Heart left ventricle (tissue), 13 donors: ENCODE measurements around the gene KRTAP5-3.

Experiments used
- POLR2A ChIP-seq, 2 donors: fragments of 450-650 bp; IDR thresholded peaks; one replicate each; pipeline ENCODE4 v1.6.1; 2017; ENCODE audit warnings: antibody characterized with exemption in 2 of 2, mild to moderate bottlenecking in 2 of 2, moderate library complexity in 2 of 2
- TF ChIP-seq, protein P1 (sequence below), 12 donors: fragments of 200-600 bp; sonication (generic) in 4 of 12; IDR thresholded peaks; one replicate each; pipeline versions ENCODE4 v1.5.0 to v1.8.0; 2018 to 2022; ENCODE audit warnings: antibody characterized with exemption in 12 of 12, mild to moderate bottlenecking in 5 of 12
- donor health status: ischemic (EF 13 %, LVEDD 7.1; RV severe dilation, severe dysfunction).
- donor health status: DM: no; HTN: yes; CAD: no.
- donor health status: DM: no; HTN: no; CAD: no.
- donor health status: ischemic (EF 25% LVEDD 6.9; RV normal size, moderate dysfunction).
- donor health status: ischemic (EF 25% LVEDD 5.7; RV mildly dilated, moderate dysfunction).
- donor health status: ischemic (EF 35%, LVEDD 5.7; RV mildly dilated, moderate dysfunction).
- donor health status: nonischemic (EF 11% LVEDD 7.7; RV severe dilation, severe dysfunction).
- donor health status: DM: yes; HTN: yes; CAD: no.
- donor health status: PGD.
- donor health status: ischemic (EF 29% LVEDD 5.4; RV normal size, mild dysfunction).
- donor health status: nonischemic (EF 23%, LVEDD 6.1; RV moderate dilation, normal function).

DNA sequence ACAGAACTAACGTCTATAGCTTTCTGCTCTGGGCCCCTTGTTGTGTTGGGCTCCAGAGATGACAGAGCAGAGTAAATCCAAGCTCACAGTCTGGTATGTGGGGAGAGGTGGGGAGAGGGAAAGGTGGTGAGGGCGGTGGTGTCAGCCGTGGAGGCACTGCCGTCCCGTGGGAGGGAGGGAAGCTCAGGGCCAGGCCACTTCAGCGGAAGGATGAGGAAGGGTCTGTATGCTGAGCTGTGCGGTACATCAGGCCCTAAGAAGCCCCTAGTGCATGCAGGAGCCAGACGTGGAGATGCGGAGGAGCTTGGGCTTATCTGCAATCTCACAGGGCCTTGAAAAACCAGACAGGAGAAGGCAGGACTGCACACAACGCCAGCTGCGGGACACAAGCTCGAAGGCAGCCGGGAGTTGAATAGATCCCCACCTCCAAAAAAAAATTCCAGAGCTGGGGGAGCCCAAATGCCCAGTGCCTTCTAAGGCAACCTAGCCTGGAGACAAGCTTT is 22.9 kb upstream of the KRTAP5-3 start:
- TF ChIP-seq, protein P1, sequence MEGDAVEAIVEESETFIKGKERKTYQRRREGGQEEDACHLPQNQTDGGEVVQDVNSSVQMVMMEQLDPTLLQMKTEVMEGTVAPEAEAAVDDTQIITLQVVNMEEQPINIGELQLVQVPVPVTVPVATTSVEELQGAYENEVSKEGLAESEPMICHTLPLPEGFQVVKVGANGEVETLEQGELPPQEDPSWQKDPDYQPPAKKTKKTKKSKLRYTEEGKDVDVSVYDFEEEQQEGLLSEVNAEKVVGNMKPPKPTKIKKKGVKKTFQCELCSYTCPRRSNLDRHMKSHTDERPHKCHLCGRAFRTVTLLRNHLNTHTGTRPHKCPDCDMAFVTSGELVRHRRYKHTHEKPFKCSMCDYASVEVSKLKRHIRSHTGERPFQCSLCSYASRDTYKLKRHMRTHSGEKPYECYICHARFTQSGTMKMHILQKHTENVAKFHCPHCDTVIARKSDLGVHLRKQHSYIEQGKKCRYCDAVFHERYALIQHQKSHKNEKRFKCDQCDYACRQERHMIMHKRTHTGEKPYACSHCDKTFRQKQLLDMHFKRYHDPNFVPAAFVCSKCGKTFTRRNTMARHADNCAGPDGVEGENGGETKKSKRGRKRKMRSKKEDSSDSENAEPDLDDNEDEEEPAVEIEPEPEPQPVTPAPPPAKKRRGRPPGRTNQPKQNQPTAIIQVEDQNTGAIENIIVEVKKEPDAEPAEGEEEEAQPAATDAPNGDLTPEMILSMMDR (IDR thresholded peaks at IDR 0.05): no peak
- no peak for TF ChIP-seq POLR2A (IDR thresholded peaks at IDR 0.05)
